ENCODE measurements around the gene PCSK5.
"Not testable (repeated sequence)": the region's sequence is repeated elsewhere in the genome, so short reads cannot be mapped to it uniquely, and the experiment has no call there.

PCSK5 gene

GRCh38 chr9:75962662-75963036 is 72.2 kb downstream of the PCSK5 start:
- no peak for FAIRE-seq
- no peak for DNase-seq (ENCODE audit: low spot score)

- DNase-seq (ENCODE audit: low spot score); FAIRE-seq: not testable (repeated sequence)
Observed at GRCh38 chr9:75963321-75963720, 72.8 kb downstream of the PCSK5 start.

- peak; percentile 67 for DNase-seq (ENCODE audit: low spot score)
- FAIRE-seq, result peak; percentile 83
Observed at GRCh38 chr9:75964427-75964826, 74.0 kb downstream of the PCSK5 start.

- FAIRE-seq (no peak), DNase-seq (ENCODE audit: low spot score) (no peak)
Observed at GRCh38 chr9:75965231-75965630, 74.8 kb downstream of the PCSK5 start.

- no peak for DNase-seq (ENCODE audit: low spot score)
- no peak for FAIRE-seq
Observed at GRCh38 chr9:75967556-75967955, 77.1 kb downstream of the PCSK5 start.

GRCh38 chr9:75974016-75974766 is 83.7 kb downstream of the PCSK5 start:
- FAIRE-seq, result no peak
- DNase-seq (ENCODE audit: low spot score), result no peak

GRCh38 chr9:75975071-75975470 is 84.6 kb downstream of the PCSK5 start:
- FAIRE-seq (no peak), DNase-seq (ENCODE audit: low spot score) (no peak)

GRCh38 chr9:75976549-75976948 is 86.1 kb downstream of the PCSK5 start:
- DNase-seq (ENCODE audit: low spot score) (no peak), FAIRE-seq (no peak)

- no peak for FAIRE-seq
- peak; percentile 17 for DNase-seq (ENCODE audit: low spot score)
Observed at GRCh38 chr9:75979362-75979761, 88.9 kb downstream of the PCSK5 start.

GRCh38 chr9:75983319-75984045 is 93.0 kb downstream of the PCSK5 start:
- no peak for FAIRE-seq
- DNase-seq (ENCODE audit: low spot score), result no peak

GRCh38 chr9:75985515-75985914 is 95.0 kb downstream of the PCSK5 start:
- no peak for DNase-seq (ENCODE audit: low spot score)
- no peak for FAIRE-seq

GRCh38 chr9:75988663-75989062 is 98.2 kb downstream of the PCSK5 start:
- DNase-seq (ENCODE audit: low spot score), result no peak
- no peak for FAIRE-seq

- no peak for FAIRE-seq
- no peak for DNase-seq (ENCODE audit: low spot score)
Observed at GRCh38 chr9:75990156-75990555, 99.7 kb downstream of the PCSK5 start.

GRCh38 chr9:75990576-75991304 is 100.3 kb downstream of the PCSK5 start:
- FAIRE-seq (no peak), DNase-seq (ENCODE audit: low spot score) (no peak)

- DNase-seq (ENCODE audit: low spot score), result peak; percentile 10
- FAIRE-seq, result peak; percentile 13
Observed at GRCh38 chr9:75992482-75993206, 102.2 kb downstream of the PCSK5 start.

GRCh38 chr9:75993434-75993833 is 103.0 kb downstream of the PCSK5 start:
- FAIRE-seq, result no peak
- peak; percentile 46 for DNase-seq (ENCODE audit: low spot score)

- FAIRE-seq, result no peak
Observed at GRCh38 chr9:75995066-75995465, 104.6 kb downstream of the PCSK5 start.

GRCh38 chr9:75996726-75997125 is 106.3 kb downstream of the PCSK5 start:
- no peak for DNase-seq (ENCODE audit: low spot score)
- FAIRE-seq, result no peak

More at GRCh38 chr9:75995066-75995465, 104.6 kb downstream of the PCSK5 start:
- no peak for DNase-seq (ENCODE audit: low spot score)

GRCh38 chr9:75997206-75997605 is 106.7 kb downstream of the PCSK5 start:
- DNase-seq (ENCODE audit: low spot score) (no peak), FAIRE-seq (no peak)

- FAIRE-seq (no peak), DNase-seq (ENCODE audit: low spot score) (no peak)
Observed at GRCh38 chr9:75998096-75998780, 107.8 kb downstream of the PCSK5 start.

GRCh38 chr9:76001459-76001858 is 111.0 kb downstream of the PCSK5 start:
- no peak for DNase-seq (ENCODE audit: low spot score)
- no peak for FAIRE-seq

Measured in urothelium cell line (cell line).